GM12878 (cell line): Measurements from ENCODE around the gene TPBGL.

Experiments
- CEBPB ChIP-seq, 2 experiments: fragments of 150-350 bp in 1 of 2; IDR thresholded peaks; 2 replicates each; pipeline ENCODE4 v1.6.1; 2012 to 2014; ENCODE audit warnings: low read depth in 2 of 2, low read length in 2 of 2, borderline replicate concordance in 1 of 2, inconsistent platforms in 1 of 2
- CHD2 ChIP-seq: IDR thresholded peaks from 2 replicates; pipeline ENCODE4 v1.6.1; 2011; ENCODE audit warnings: low read depth, low read length, improper control_type of control experiment, borderline replicate concordance
- CTCF ChIP-seq, 3 experiments: IDR thresholded peaks in 2 of 3; conservative IDR thresholded peaks in 1 of 3; 2 replicates each; pipeline ENCODE4 v1.5.1; 2011; ENCODE audit warnings: low read depth in 3 of 3, low read length in 3 of 3, mild to moderate bottlenecking in 3 of 3, control low read depth in 2 of 3, moderate library complexity in 2 of 3, inconsistent platforms in 1 of 3, mixed read lengths in 1 of 3; ENCODE audit not compliant: control insufficient read depth in 2 of 3, insufficient read depth in 1 of 3; ENCODE audit errors: extremely low read depth in 1 of 3
- EP300 ChIP-seq, 2 experiments: fragments of 150-350 bp in 1 of 2; IDR thresholded peaks; 2 replicates each; pipeline ENCODE4 v1.6.1; 2011 to 2012; ENCODE audit warnings: low read depth in 2 of 2, low read length in 2 of 2, borderline replicate concordance in 1 of 2, improper control_type of control experiment in 1 of 2, inconsistent platforms in 1 of 2; ENCODE audit not compliant: control insufficient read depth in 1 of 2
- LARP7 ChIP-seq: fragments of 450-650 bp; IDR thresholded peaks from 2 replicates; pipeline ENCODE4 v1.6.1; 2017; ENCODE audit warnings: mild to moderate bottlenecking
- POLR2A ChIP-seq: IDR thresholded peaks from 2 replicates; pipeline ENCODE4 v1.6.1; 2011; ENCODE audit warnings: low read depth, mild to moderate bottlenecking, low read length
- TCF7 ChIP-seq: IDR thresholded peaks from 2 replicates; pipeline ENCODE4 v1.6.1; 2014; ENCODE audit warnings: antibody characterized with exemption, borderline replicate concordance

GRCh38 chr11:75239531-75240290 is 863 bp upstream of the TPBGL start:
- no peak for TF ChIP-seq CTCF (IDR thresholded peaks at IDR 0.05 in 2 of 3, conservative IDR thresholded peaks at IDR 0.05 in 1 of 3; ENCODE audit: control insufficient read depth in 2 of 3, extremely low read depth in 1 of 3, insufficient read depth in 1 of 3, low read depth in 3 of 3, low read length in 3 of 3)
- no peak for TF ChIP-seq TCF7
- TF ChIP-seq POLR2A = no peak
- TF ChIP-seq LARP7 = no peak
- TF ChIP-seq CEBPB (IDR thresholded peaks at IDR 0.05; ENCODE audit: borderline replicate concordance in 1 of 2, low read depth in 2 of 2, low read length in 2 of 2) = no peak
- TF ChIP-seq EP300 (IDR thresholded peaks at IDR 0.05; ENCODE audit: borderline replicate concordance in 1 of 2, control insufficient read depth in 1 of 2, low read depth in 2 of 2, low read length in 2 of 2) = no peak
- no peak for TF ChIP-seq CHD2
